HT-29 (cell line): Measurements from ENCODE around the gene SART1. TPM values are rescaled to one million over a fixed set of nuclear protein-coding genes. Genes with fewer than 3 reads are reported as not detected.
A peak's percentile ranks its signal among the peaks of the same experiment; 100 is the strongest.
"Not testable (repeated sequence)": the region's sequence is repeated elsewhere in the genome, so short reads cannot be mapped to it uniquely, and the experiment has no call there.

Experiments used
- DNase-seq: peaks from one replicate; pipeline ENCODE4 v3.0.0-alpha.2; 2015; ENCODE audit warnings: low spot score
- total RNA-seq: library from RNA; depleted of rRNA; stranded (reverse); fragments of >200 nt; shearing (Covaris generic); gene quantifications from 2 replicates; pipeline ENCODE4 v1.2.3, GENCODE V29; 2014; rRNA removed

SART1 gene
- total RNA-seq, 1 experiment from 2014 or later: 86.1 TPM

DNA sequence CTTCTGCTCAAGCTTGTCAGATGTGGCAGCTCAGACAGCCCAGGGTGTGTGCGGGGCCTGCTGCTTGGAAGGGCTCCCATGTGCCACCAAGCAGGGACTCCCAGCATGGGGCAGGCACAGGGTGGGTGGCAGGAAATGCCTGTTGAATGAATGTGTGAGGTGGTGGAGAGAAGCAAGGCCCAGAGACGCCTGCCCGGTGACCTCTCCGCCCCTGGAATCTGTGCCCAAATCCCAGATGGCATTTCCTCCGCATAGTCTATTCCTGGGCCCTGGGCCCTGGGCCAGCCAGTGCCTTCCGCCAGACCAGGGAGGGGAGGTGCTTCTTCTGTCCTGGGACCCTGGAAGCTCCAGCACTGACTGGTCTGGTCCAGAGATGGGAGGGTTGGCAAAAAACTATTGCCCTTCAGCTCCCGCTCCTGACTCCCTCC, 53.9 kb downstream of the SART1 start:
- DNase-seq: no peak

DNA sequence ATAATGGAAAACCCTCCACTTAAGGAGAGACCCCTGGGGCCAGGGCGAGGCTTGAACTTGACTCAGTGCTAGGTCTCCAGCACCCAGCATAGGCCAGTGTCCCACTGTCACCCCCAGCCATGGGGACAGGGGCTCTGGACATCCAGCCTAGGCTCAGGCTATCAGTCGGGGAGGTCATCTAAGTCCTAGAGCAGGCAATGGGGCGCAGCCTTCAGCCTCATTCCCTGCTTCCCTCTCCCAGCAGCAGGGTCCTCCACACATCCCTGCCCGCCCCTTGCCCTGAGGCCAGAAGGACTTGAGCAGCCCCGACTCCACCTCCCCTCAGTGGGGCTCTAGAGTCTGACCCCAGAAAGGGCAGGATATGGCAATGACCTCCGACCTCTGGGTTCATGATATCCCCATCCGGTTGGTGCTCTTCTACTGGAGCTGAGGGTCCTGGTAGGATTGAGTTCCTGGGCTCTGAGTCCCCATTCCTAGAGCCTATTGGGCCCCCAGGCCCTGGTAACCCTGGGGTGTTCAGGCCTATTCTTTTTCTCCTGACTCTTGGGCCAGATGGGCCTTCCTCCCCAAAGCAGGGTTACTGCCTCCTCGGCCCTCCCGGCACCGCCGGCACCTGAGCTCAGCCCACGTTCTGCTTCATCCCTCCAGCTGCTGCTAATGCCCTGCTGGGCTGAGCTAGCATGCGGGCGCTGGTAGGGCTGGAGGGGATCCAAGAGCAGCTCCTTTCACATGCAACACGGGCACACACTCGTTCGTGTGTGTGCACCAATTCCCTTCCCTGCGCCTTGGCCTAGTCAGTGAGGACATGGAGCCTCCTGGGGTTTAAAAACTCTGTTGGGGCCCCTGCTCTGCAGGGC, 54.6 kb downstream of the SART1 start:
- no peak for DNase-seq

DNA sequence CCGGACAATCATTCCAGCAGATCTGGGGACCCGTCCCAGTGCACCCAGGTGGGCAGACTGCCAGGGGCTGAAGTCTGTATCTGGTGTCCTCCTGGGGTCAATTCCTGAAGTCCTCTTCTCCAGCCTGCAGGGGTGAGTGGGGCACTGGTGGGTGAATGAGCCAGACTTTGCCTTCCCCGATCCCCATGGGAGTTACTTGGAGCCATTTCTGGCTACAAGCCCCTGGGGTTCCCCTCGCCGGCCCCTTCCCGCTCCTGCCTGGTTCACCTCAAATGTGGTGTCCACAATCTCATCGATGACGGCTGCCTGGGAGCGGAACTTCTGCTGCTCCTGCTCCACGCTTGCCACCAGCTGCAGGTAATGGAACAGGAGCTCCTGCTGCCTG, 55.3 kb downstream of the SART1 start:
- no peak for DNase-seq

DNA sequence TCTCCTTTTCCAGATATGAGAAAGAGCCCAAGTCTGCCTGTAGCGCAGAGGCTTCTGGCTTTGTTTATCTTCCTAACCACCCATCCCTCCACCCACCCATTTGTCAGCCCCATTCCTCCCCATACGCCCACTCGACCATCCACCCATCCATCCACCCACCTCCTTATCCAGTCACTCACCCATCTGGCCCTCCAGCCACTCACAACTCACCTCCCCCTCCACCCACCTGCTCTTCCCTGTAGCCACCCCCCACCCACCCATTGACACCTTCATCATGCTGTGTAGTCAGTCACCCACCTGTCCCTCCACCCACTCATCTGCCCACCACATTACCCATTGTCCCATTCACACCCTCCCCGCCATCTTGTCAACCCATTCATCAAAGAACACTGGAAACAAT, 55.8 kb downstream of the SART1 start:
- no peak for DNase-seq

DNA sequence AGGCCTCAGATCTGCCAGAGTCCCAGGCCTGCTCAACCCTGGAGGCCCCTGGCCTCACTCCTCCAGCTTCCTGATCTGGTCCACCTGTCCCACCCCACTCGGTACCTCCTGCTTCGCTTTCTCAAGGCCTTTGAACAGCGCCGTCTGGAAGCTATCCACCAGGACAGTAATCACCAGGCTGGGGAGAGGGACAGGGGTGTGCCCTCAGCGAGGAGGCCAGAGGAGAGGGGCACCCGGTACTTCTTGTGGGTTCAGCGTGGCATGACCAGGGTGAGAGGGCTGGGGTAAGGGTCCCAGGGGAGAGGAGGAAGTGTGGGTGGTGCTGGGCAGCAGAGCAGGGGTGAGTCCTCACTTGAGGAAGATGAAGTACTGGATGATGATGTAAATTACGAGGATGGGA, 58.7 kb downstream of the SART1 start:
- no peak for DNase-seq

DNA sequence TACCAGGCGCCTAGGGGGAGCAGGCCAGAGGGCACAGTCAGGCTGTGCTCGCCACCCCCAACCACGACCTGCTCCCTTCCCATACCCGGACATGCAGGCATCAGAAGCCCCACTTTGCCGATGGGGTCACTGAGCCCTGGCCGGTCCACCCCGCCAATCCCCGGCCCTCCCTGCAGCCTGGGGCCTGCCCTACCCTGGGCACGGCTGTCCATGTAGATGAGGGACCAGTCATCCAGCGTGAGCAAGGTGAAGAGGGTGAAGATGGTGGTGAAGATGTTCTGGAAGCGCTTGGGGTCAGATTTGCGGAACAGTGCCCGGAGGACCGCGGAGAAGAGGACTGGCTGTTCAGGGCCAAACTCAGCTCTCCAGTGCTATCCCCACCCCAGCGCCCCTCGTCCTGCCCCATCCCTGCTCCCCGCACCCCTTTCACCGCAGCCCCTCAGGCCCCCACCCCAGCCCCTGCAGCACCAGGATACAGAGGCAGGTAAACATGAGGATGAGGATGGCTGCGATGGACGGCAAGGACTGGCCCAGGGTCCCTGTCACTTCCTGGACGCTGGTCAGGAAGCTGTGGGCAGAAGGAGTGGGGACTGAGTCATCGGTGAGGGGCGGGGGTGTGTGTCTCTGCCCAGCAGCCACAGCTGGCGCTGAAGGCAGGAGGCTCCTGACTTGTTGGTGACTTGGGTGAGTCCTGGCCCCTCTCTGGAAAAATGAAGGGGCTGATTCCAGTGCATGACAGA, 59.3 kb downstream of the SART1 start:
- peak; percentile 70 for DNase-seq

DNA sequence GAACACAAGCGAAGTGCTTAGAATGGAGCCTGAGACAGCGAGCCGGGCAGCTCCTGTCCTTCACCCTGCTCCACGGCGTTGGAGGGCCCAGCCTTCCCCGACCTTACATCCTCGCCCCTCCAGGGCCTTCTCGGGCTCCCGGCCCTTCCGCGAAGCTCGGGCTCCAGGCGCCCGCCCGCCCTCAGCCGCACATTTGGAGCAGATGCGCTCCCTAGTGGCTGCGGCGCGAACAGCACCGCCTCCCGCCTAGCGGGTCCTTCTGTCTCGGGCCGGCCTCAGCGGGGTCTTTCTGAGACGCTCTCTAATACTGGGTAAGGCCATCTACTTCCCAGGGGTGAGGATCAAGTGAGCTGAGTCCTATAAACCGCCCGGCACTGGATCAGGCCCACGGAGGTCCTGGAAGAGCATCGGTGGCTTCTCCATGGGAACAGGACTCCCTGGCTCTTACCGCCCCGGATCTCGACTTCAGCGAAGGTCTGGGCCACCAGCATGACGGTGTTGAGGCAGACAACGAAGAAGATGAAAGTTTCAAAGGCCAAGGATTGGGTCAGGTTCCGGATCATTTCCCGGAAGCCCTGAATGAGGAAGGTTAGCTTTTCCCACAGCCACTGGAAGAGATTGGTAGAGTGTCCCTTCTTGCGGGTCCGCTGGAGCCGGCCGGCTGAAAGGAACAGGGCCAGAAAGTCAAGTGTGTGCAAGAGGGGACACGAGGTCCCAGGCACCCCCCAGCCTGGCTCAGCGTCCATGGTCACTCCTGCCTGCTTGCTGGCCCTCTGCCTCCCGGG, 61.1 kb downstream of the SART1 start:
- peak; percentile 81 for DNase-seq

DNA sequence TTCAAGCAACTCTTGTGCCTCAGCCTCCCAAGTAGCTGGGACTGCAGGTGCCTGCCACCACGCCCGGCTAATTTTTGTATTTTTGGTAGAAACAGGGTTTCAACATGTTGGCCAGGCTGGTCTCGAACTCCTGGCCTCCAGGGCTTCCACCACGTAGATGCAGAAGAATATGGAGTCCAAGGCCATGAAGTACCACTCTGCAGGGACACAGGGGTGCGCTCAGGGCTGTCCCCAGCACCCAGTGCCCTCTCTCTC, 61.6 kb downstream of the SART1 start:
- not testable (repeated sequence) for DNase-seq

DNA sequence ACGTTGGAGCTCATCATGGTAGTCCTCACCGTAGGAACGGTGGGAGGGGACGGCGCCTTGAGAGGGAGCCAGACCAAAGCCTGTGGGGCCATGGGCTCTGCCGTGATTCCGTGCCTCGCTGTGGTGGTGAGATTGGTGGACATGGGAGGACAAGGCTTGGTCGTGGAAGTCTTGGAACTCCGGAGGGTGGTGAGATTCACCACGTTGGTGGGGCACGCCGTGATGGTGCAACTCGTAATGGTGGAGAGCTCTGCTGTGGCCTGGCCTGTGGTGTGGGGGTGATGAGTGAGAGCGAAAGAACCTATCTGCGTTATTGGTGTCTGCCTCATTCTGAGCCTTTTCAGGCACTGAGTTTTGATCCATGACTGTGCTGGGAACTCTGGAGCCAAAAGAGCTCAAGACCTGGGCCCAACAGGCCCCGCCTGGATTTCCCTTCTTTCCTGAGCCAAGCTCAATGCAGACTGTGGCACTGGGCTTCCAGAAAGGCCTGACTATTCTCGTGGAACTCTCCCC, 64.5 kb downstream of the SART1 start, which contains the start of gene CATSPER1:
Gene CATSPER1 (minus strand): TSS at position 463 of the 513 bp plus-strand sequence. CDS start 100 bp downstream, at position 363.
- DNase-seq: no peak

Other genes with a start within 250 kb of the SART1 start
- 106 and 112 TPM in 2 replicates for gene KAT5, start 249.5 kb upstream of the SART1 start, total RNA-seq
- gene RNASEH2C, start 240.9 kb upstream of the SART1 start, total RNA-seq: 47.3 and 71.2 TPM in 2 replicates
- 18.2 and 20.2 TPM in 2 replicates for gene AP5B1, start 180.8 kb upstream of the SART1 start, total RNA-seq
- 42.2 and 42.8 TPM in 2 replicates for gene OVOL1, start 174.7 kb upstream of the SART1 start, total RNA-seq
- gene SNX32, start 127.8 kb upstream of the SART1 start, total RNA-seq: not detected in 2 replicates
- 2,410 and 2,611 TPM in 2 replicates for gene CFL1, start 103.6 kb upstream of the SART1 start, total RNA-seq
- 118 and 143 TPM in 2 replicates for gene MUS81, start 101.3 kb upstream of the SART1 start, total RNA-seq
- 1.2 and 1.6 TPM in 2 replicates for gene EFEMP2, start 88.9 kb upstream of the SART1 start, total RNA-seq
- not detected in 2 replicates for gene CTSW, start 81.9 kb upstream of the SART1 start, total RNA-seq
- gene FIBP, start 73.3 kb upstream of the SART1 start, total RNA-seq: 302 and 303 TPM in 2 replicates
- 148 and 155 TPM in 2 replicates for gene CCDC85B, start 71.1 kb upstream of the SART1 start, total RNA-seq
- 123 and 140 TPM in 2 replicates for gene FOSL1, start 61.3 kb upstream of the SART1 start, total RNA-seq
- 21.7 and 24.5 TPM in 2 replicates for gene C11orf68, start 42.7 kb upstream of the SART1 start, total RNA-seq
- gene DRAP1, start 42.3 kb upstream of the SART1 start, total RNA-seq: 208 and 228 TPM in 2 replicates
- not detected in 2 replicates for gene TSGA10IP, start 16.3 kb upstream of the SART1 start, total RNA-seq
- gene EIF1AD, start 40.4 kb downstream of the SART1 start, total RNA-seq: 36.9 and 44.7 TPM in 2 replicates
- gene BANF1, start 40.8 kb downstream of the SART1 start, total RNA-seq: 84.3 and 86.3 TPM in 2 replicates
- gene CST6, start 50.3 kb downstream of the SART1 start, total RNA-seq: 23.0 and 27.2 TPM in 2 replicates
- gene CATSPER1, start 64.7 kb downstream of the SART1 start, total RNA-seq: 0.13 and 0.44 TPM in 2 replicates
- gene GAL3ST3, start 87.4 kb downstream of the SART1 start, total RNA-seq: not detected in 2 replicates
- 209 and 210 TPM in 2 replicates for gene SF3B2, start 90.6 kb downstream of the SART1 start, total RNA-seq
- 13.8 and 23.1 TPM in 2 replicates for gene PACS1, start 108.5 kb downstream of the SART1 start, total RNA-seq